IMR-90 (cell line): ENCODE measurements around the gene ALK. TPM values are rescaled to one million over a fixed set of nuclear protein-coding genes. Genes with fewer than 3 reads are reported as not detected.

ENCODE experiments used
- ATAC-seq: fragments of 200-7000 bp; cut with Tn5 transposase; 2 replicates; pipeline ENCODE4 v1.9.1; 2020; ENCODE audit warnings: low read depth, mild to moderate bottlenecking, moderate library complexity
- BruUV-seq: library from RNA; stranded (reverse); fragments of 400-500 nt; replicated peaks from 2 replicates; lab custom pipeline; 2021; lab: Mats Ljungman, UMichigan
- CTCF ChIA-PET: fragments of 300-600 bp; formaldehyde crosslinking; extraction: SDS; loops from one replicate; lab custom pipeline; 2021; ENCODE audit warnings: antibody characterized with exemption; lab: Yijun Ruan, JAX
- POLR2A ChIA-PET: fragments of 300-600 bp; sonication (Branson Sonifier 250); formaldehyde crosslinking; loops from one replicate; lab custom pipeline; 2022; ENCODE audit warnings: antibody characterized with exemption; ENCODE audit not compliant: unreplicated experiment; lab: Charles Lee
- DNase-seq: peaks from one replicate; pipeline ENCODE4 v3.0.0; 2013
- H2AFZ ChIP-seq: replicated peaks from 2 replicates; pipeline ENCODE3; 2013; ENCODE audit warnings: low read length, mild to moderate bottlenecking; ENCODE audit not compliant: poor library complexity
- H2AK5ac ChIP-seq: 2 replicates; pipeline ENCODE4 v1.6.1; 2013; ENCODE audit warnings: low read depth, low read length, inconsistent platforms
- H2AK9ac ChIP-seq: replicated peaks from 2 replicates; pipeline ENCODE3; 2013; ENCODE audit warnings: mild to moderate bottlenecking, low read depth, low read length, moderate library complexity; ENCODE audit not compliant: poor library complexity
- H2BK120ac ChIP-seq: 2 replicates; pipeline ENCODE4 v1.6.1; 2013; ENCODE audit warnings: low read depth, low read length, inconsistent platforms
- H2BK15ac ChIP-seq: 3 replicates; pipeline ENCODE4 v1.6.1; 2013; ENCODE audit warnings: low read depth, low read length, inconsistent platforms
- H2BK20ac ChIP-seq: 2 replicates; pipeline ENCODE4 v1.6.1; 2013; ENCODE audit warnings: low read depth, mild to moderate bottlenecking, inconsistent platforms, low read length, moderate library complexity
- H2BK5ac ChIP-seq: 2 replicates; pipeline ENCODE4 v1.6.1; 2013; ENCODE audit warnings: mild to moderate bottlenecking, low read depth, low read length, inconsistent platforms; ENCODE audit not compliant: poor library complexity, severe bottlenecking
- H3K14ac ChIP-seq: replicated peaks from 2 replicates; pipeline ENCODE4 v1.6.1; 2013; ENCODE audit warnings: low read depth, low read length, inconsistent platforms
- H3K18ac ChIP-seq: 2 replicates; pipeline ENCODE4 v1.6.1; 2013; ENCODE audit warnings: low read depth, low read length, control low read depth
- H3K23ac ChIP-seq: 2 replicates; pipeline ENCODE4 v1.6.1; 2013; ENCODE audit warnings: low read depth, low read length, inconsistent platforms
- H3K27ac ChIP-seq: 2 replicates; pipeline ENCODE4 v1.5.1; 2013; ENCODE audit warnings: mild to moderate bottlenecking, control low read depth, low read length; ENCODE audit not compliant: insufficient read depth
- H3K27me3 ChIP-seq: 2 replicates; pipeline ENCODE4 v1.6.1; 2013; ENCODE audit warnings: low read length; ENCODE audit not compliant: control insufficient read depth, insufficient read depth
- H3K36me3 ChIP-seq: 2 replicates; pipeline ENCODE4 v1.6.1; 2013; ENCODE audit warnings: low read length, mixed read lengths; ENCODE audit not compliant: control insufficient read depth, insufficient read depth
- H3K4ac ChIP-seq: 2 replicates; pipeline ENCODE4 v1.6.1; 2013; ENCODE audit warnings: low read depth, low read length, inconsistent platforms
- H3K4me1 ChIP-seq: 2 replicates; pipeline ENCODE4 v1.6.1; 2013; ENCODE audit warnings: low read length, mixed read lengths; ENCODE audit not compliant: control insufficient read depth, insufficient read depth
- H3K4me2 ChIP-seq: 2 replicates; pipeline ENCODE4 v1.6.1; 2013; ENCODE audit warnings: low read depth, mild to moderate bottlenecking, control low read depth, low read length, moderate library complexity
- H3K4me3 ChIP-seq: 2 replicates; pipeline ENCODE4 v1.5.1; 2013; ENCODE audit warnings: low read depth, mild to moderate bottlenecking, control low read depth, low read length, moderate library complexity; ENCODE audit not compliant: insufficient read depth
- H3K56ac ChIP-seq: 2 replicates; pipeline ENCODE4 v1.6.1; 2013; ENCODE audit warnings: low read length, inconsistent platforms; ENCODE audit not compliant: insufficient read depth; ENCODE audit errors: extremely low read depth
- H3K79me1 ChIP-seq, 2 experiments: 2 replicates each; pipeline ENCODE4 v1.6.1; 2013; ENCODE audit warnings: low read length in 2 of 2, inconsistent platforms in 1 of 2, low read depth in 1 of 2
- H3K9ac ChIP-seq: 2 replicates; pipeline ENCODE4 v1.6.1; 2013; ENCODE audit warnings: low read depth, low read length, control low read depth
- H3K9me1 ChIP-seq: 2 replicates; pipeline ENCODE4 v1.6.1; 2013; ENCODE audit warnings: low read length, inconsistent platforms; ENCODE audit not compliant: insufficient read depth
- H3K9me3 ChIP-seq: 2 replicates; pipeline ENCODE4 v1.6.1; 2013; ENCODE audit warnings: low read length; ENCODE audit not compliant: control insufficient read depth, insufficient read depth
- H4K20me1 ChIP-seq: 2 replicates; pipeline ENCODE4 v1.6.1; 2013; ENCODE audit warnings: low read length, inconsistent platforms; ENCODE audit not compliant: insufficient read depth
- H4K5ac ChIP-seq: 2 replicates; pipeline ENCODE4 v1.6.1; 2013; ENCODE audit warnings: mild to moderate bottlenecking, low read depth, low read length, control low read depth
- H4K8ac ChIP-seq, 2 experiments: 2 replicates each; pipeline ENCODE4 v1.6.1; 2013; ENCODE audit warnings: low read depth in 2 of 2, low read length in 2 of 2, control low read depth in 1 of 2, inconsistent platforms in 1 of 2
- H4K91ac ChIP-seq: 2 replicates; pipeline ENCODE4 v1.6.1; 2013; ENCODE audit warnings: low read depth, low read length, inconsistent platforms; ENCODE audit not compliant: insufficient read depth
- CEBPB ChIP-seq: IDR thresholded peaks from 2 replicates; pipeline ENCODE4 v1.6.1; 2012; ENCODE audit warnings: low read depth, low read length, improper control_type of control experiment
- CHD1 ChIP-seq: IDR thresholded peaks from 2 replicates; pipeline ENCODE4 v1.6.1; 2012; ENCODE audit warnings: low read depth, low read length, improper control_type of control experiment
- FOS ChIP-seq: fragments of 150-350 bp; IDR thresholded peaks from 2 replicates; pipeline ENCODE4 v1.6.1; 2016; ENCODE audit warnings: low read depth, low read length
- MAFK ChIP-seq: IDR thresholded peaks from 2 replicates; pipeline ENCODE4 v1.6.1; 2012; ENCODE audit warnings: low read depth, low read length, improper control_type of control experiment
- MAZ ChIP-seq: IDR thresholded peaks from 2 replicates; pipeline ENCODE4 v1.6.1; 2012; ENCODE audit warnings: low read depth, mild to moderate bottlenecking, low read length, improper control_type of control experiment, moderate library complexity, borderline replicate concordance
- MXI1 ChIP-seq: IDR thresholded peaks from 2 replicates; pipeline ENCODE4 v1.6.1; 2012; ENCODE audit warnings: low read depth, mild to moderate bottlenecking, low read length, moderate library complexity, borderline replicate concordance
- NFE2L2 ChIP-seq: fragments of 150-350 bp; IDR thresholded peaks from 2 replicates; pipeline ENCODE4 v1.6.1; 2016; ENCODE audit warnings: low read depth, mild to moderate bottlenecking, low read length
- POLR2A ChIP-seq: IDR thresholded peaks from 2 replicates; pipeline ENCODE4 v1.6.1; 2012; ENCODE audit warnings: mild to moderate bottlenecking, low read depth, low read length
- RAD21 ChIP-seq: IDR thresholded peaks from 2 replicates; pipeline ENCODE4 v1.6.1; 2012; ENCODE audit warnings: low read length, improper control_type of control experiment
- RCOR1 ChIP-seq: IDR thresholded peaks from 2 replicates; pipeline ENCODE4 v1.6.1; 2012; ENCODE audit warnings: mild to moderate bottlenecking, low read length, improper control_type of control experiment; ENCODE audit not compliant: insufficient replicate concordance
- RFX5 ChIP-seq: IDR thresholded peaks from 2 replicates; pipeline ENCODE4 v1.8.0; 2012; ENCODE audit warnings: low read depth, mild to moderate bottlenecking, low read length, moderate library complexity
- WGBS, 2 experiments: methylation state at CpG; one replicate each; pipeline versions ENCODE4 v1.1.5 to v1.1.7; 2013; ENCODE audit warnings: missing lambda C conversion rate in 2 of 2; ENCODE audit not compliant: insufficient read length in 1 of 2; ENCODE audit errors: extremely low coverage in 2 of 2; 5-methylcytosine and 5-hydroxymethylcytosine counted together
- dilution Hi-C: fragments of 300-500 bp; cut with HindIII; formaldehyde crosslinking; loops from one replicate; pipeline ENCODE4 v1.14.3; 2018; ENCODE audit warnings: low sequenced_read_pairs; ENCODE audit not compliant: unreplicated experiment
- in situ Hi-C: fragments of 300-500 bp; cut with MboI; formaldehyde crosslinking; loops from 3 replicates; pipeline ENCODE4 v1.14.3; 2019; ENCODE audit warnings: low sequenced_read_pairs, inconsistent platforms, mixed read lengths
- intact Hi-C: fragments of 100-400 bp; cut with micrococcal nuclease; formaldehyde crosslinking; loops from 2 replicates; pipeline ENCODE4 v1.10.0; 2022
- polyA plus RNA-seq, 3 experiments: library from polyadenylated mRNA; depleted of rRNA; stranded (reverse); fragments of >200 nt; gene quantifications; 2 replicates each; pipeline ENCODE4 v1.2.3, GENCODE V29; 2012; ENCODE audit warnings: low replicate concordance in 1 of 3
- total RNA-seq: library from RNA; depleted of rRNA; stranded (reverse); fragments of >200 nt; gene quantifications from 2 replicates; pipeline ENCODE4 v1.2.3, GENCODE V29; 2012
- TF ChIP-seq, protein P1 (sequence below): conservative IDR thresholded peaks from 2 replicates; pipeline ENCODE4 v1.5.1; 2012; ENCODE audit warnings: mild to moderate bottlenecking, low read depth, low read length, improper control_type of control experiment
- TF ChIP-seq, protein P2 (sequence below): fragments of 150-350 bp; IDR thresholded peaks from 2 replicates; pipeline ENCODE4 v1.6.1; 2016; ENCODE audit warnings: low read depth, mild to moderate bottlenecking, low read length, moderate library complexity, borderline replicate concordance

The ALK gene
- total and polyA plus RNA-seq, 2 of the 4 experiments (the other 2 are of a cell fraction): not detected

DNA sequence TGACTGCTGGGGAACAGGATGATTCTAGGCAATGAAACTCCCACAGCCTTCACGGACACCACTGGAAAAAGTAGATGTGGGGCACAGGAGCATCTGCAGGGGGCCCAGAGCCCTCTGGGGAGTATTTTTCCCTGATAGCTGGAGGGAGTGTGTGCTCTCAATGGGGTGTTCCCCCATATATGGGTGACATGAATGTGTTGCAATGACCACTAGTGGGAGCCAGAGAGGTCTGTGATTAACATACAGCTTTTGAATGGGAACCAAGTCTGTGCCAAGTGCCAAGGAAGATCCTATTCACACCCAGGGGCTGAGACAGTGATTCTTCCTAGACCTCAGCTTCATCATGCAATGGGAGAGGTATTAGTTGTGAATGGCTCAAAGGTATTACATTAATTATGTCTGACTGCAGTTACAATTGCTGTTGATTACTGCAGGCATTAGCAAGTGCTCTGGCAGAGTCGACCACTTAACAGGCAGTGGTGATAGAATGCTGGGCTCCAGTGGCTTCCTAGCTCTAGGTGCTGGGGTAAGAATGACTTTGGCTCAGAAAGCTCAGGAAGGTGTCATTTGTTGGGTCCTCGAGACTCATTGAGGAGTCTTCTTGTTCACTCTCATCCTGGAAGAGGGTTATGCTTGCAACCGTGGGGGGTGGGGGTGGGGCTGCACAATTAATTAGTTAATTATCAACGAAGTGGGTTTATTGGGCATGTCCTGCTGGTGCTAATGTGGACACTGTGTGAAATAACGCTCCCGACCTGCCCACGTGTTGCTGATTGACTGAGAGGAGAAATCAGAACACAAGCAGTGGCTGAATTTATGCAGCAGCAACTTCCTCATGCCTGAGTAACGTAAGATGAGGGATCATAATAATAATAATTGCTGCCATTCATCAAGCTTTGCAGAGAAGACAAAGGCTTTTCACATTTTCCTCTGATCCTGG, 612.0 kb downstream of the ALK start (continued):
- TF ChIP-seq RFX5 (no peak), MXI1 (no peak), CHD1 (no peak)

DNA sequence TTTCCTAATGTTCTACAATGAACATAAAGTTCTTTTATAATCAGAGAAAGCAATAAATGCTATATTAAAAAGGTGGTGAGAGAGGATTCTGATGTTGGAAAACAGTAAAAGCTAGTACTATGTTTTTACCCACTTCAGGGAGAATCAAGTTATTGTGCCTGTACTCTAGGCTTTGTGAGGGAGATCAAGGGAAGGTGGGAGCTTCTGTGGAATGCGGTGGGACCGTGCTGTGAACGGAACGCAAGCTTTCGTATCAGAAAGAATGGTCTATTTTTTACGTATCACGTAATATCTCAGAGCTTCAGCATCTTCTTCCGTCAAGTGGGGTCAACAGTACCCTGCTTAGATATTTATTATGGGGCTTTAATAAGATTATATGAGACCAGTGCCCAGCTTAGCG, 613.0 kb downstream of the ALK start:
- Histone ChIP-seq H3K9me3 (no peaks in the 10 kb centered on the region), H3K27ac (no peak overlapping the region)
- WGBS, 2 experiments: 45% methylated on average over 4 of the region's 9 CpGs; no CpG with 5 or more reads in 1 of the 2 experiments
- TF ChIP-seq, protein P1, sequence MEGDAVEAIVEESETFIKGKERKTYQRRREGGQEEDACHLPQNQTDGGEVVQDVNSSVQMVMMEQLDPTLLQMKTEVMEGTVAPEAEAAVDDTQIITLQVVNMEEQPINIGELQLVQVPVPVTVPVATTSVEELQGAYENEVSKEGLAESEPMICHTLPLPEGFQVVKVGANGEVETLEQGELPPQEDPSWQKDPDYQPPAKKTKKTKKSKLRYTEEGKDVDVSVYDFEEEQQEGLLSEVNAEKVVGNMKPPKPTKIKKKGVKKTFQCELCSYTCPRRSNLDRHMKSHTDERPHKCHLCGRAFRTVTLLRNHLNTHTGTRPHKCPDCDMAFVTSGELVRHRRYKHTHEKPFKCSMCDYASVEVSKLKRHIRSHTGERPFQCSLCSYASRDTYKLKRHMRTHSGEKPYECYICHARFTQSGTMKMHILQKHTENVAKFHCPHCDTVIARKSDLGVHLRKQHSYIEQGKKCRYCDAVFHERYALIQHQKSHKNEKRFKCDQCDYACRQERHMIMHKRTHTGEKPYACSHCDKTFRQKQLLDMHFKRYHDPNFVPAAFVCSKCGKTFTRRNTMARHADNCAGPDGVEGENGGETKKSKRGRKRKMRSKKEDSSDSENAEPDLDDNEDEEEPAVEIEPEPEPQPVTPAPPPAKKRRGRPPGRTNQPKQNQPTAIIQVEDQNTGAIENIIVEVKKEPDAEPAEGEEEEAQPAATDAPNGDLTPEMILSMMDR: no peak
- TF ChIP-seq RFX5 (no peak), MAFK (no peak), MXI1 (no peak), RAD21 (no peak), NFE2L2 (no peak), CEBPB (no peak), FOS (no peak), CHD1 (no peak), POLR2A (no peak), RCOR1 (no peak), MAZ (no peak)
- TF ChIP-seq, protein P2, sequence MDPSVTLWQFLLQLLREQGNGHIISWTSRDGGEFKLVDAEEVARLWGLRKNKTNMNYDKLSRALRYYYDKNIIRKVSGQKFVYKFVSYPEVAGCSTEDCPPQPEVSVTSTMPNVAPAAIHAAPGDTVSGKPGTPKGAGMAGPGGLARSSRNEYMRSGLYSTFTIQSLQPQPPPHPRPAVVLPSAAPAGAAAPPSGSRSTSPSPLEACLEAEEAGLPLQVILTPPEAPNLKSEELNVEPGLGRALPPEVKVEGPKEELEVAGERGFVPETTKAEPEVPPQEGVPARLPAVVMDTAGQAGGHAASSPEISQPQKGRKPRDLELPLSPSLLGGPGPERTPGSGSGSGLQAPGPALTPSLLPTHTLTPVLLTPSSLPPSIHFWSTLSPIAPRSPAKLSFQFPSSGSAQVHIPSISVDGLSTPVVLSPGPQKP: no peak

More for the DNA sequence above, 613.0 kb downstream of the ALK start:
- H4K20me1 ChIP-seq: no peaks in the 10 kb centered on the region
- H3K4me2 ChIP-seq: no peak overlapping the region
- dilution Hi-C loops: no loop called here
- no peak overlapping the region for H2AK9ac ChIP-seq
- no peak overlapping the region for H3K14ac ChIP-seq
- H4K5ac ChIP-seq: no peak overlapping the region
- no peaks in the 10 kb centered on the region for H3K36me3 ChIP-seq
- no peak overlapping the region for H2BK120ac ChIP-seq
- ATAC-seq (no peak), DNase-seq (no peak)
- ChIA-PET CTCF (interaction anchor here (0.5 to 1.6 kb wide), 12 partner anchors 12 to 533 kb away, joined by 3 to 7 read pairs (median 4); no protein-coding TSS in a partner anchor), POLR2A (no interaction called here)
- no peak overlapping the region for H3K4me3 ChIP-seq
- BruUV-seq: no TSS peak
- no peaks in the 10 kb centered on the region; the same call in 1 of the 2 replicates for H3K9me1 ChIP-seq
- H3K4me1 ChIP-seq: no peaks in the 10 kb centered on the region
- H3K18ac ChIP-seq: no peak overlapping the region
- no peak overlapping the region for H3K56ac ChIP-seq
- no peak overlapping the region for H2BK15ac ChIP-seq
- H2BK20ac ChIP-seq: no peak overlapping the region
- no peak overlapping the region for H2AK5ac ChIP-seq
- H4K91ac ChIP-seq: no peak overlapping the region
- H3K79me1 ChIP-seq: no peaks in the 10 kb centered on the region
- no peak overlapping the region for H3K9ac ChIP-seq
- in situ Hi-C loops: loop anchor here (25.0 kb wide), 1 partner anchor 529 kb away; no protein-coding TSS in a partner anchor
- peaks cover 13% of the 10 kb centered on the region for H3K27me3 ChIP-seq
- no peak overlapping the region for H3K23ac ChIP-seq
- H2AFZ ChIP-seq: no peak overlapping the region
- no peak overlapping the region for H3K4ac ChIP-seq
- no peak overlapping the region for H2BK5ac ChIP-seq
- intact Hi-C loops: no loop called here
- H4K8ac ChIP-seq: no peak overlapping the region
